Heart right ventricle (tissue), 16 donors: ENCODE measurements around the gene CXCL14. TPM values are rescaled to one million over a fixed set of nuclear protein-coding genes. Genes with fewer than 3 reads are reported as not detected.

Source experiments
- ATAC-seq, 8 donors: fragments of 200-7000 bp; cut with Tn5 transposase; one replicate each; pipeline ENCODE4 v1.9.1; 2020; ENCODE audit warnings: mild to moderate bottlenecking in 8 of 8, moderate library complexity in 8 of 8, moderate number of reproducible peaks in 1 of 8
- DNase-seq, 2 donors: peaks; one replicate each; pipeline ENCODE4 v3.0.0-alpha.2; 2020
- H3K27ac ChIP-seq, 10 donors: fragments of 200-600 bp; sonication (generic) in 2 of 10; one replicate each; pipeline versions ENCODE4 v1.5.0 to v1.8.0; 2020 to 2022; ENCODE audit warnings: mild to moderate bottlenecking in 3 of 10
- H3K27me3 ChIP-seq, 7 donors: fragments of 200-600 bp; one replicate each; pipeline ENCODE4 v1.8.0; 2021 to 2022; ENCODE audit warnings: mild to moderate bottlenecking in 2 of 7
- H3K36me3 ChIP-seq, 9 donors: fragments of 200-600 bp; sonication (generic) in 1 of 9; one replicate each; pipeline versions ENCODE4 v1.5.0 to v1.8.0; 2020 to 2022; ENCODE audit warnings: mild to moderate bottlenecking in 2 of 9
- H3K4me1 ChIP-seq, 9 donors: fragments of 200-600 bp; sonication (generic) in 1 of 9; one replicate each; pipeline versions ENCODE4 v1.5.0 to v1.8.0; 2020 to 2022; ENCODE audit warnings: mild to moderate bottlenecking in 4 of 9
- H3K4me3 ChIP-seq, 10 donors: fragments of 200-600 bp; sonication (generic) in 2 of 10; one replicate each; pipeline versions ENCODE4 v1.5.0 to v1.8.0; 2020 to 2022; ENCODE audit warnings: mild to moderate bottlenecking in 7 of 10, moderate library complexity in 2 of 10
- H3K9me3 ChIP-seq, 11 donors: fragments of 200-600 bp in 10 of 11; sonication (generic) in 2 of 11; one replicate each; pipeline versions ENCODE4 v1.5.0 to v1.8.0; 2013 to 2022; ENCODE audit warnings: mild to moderate bottlenecking in 2 of 11, control low read depth in 1 of 11, moderate library complexity in 1 of 11
- CTCF ChIP-seq, 9 donors: fragments of 200-600 bp; sonication (generic) in 2 of 9; IDR thresholded peaks; one replicate each; pipeline versions ENCODE4 v1.5.0 to v1.8.0; 2021 to 2022; ENCODE audit warnings: antibody characterized with exemption in 9 of 9, mild to moderate bottlenecking in 5 of 9, moderate library complexity in 1 of 9
- WGBS, 2 donors: extraction: QIAGEN DNeasy Blood & Tissue Kit; methylation state at CpG; one replicate each; pipeline ENCODE4 v1.1.7; 2013; ENCODE audit warnings: inconsistent platforms in 1 of 2; 5-methylcytosine and 5-hydroxymethylcytosine counted together
- intact Hi-C, 10 donors: fragments of 100-400 bp; cut with DNase I; formaldehyde crosslinking; loops; one replicate each; pipeline versions ENCODE4 v1.11.1 to v1.14.2; 2022
- polyA plus RNA-seq, 2 donors: library from polyadenylated mRNA; stranded (reverse); fragments of 200-250 nt; gene quantifications; one replicate each; pipeline ENCODE4 v1.2.3, GENCODE V29; 2013
- total RNA-seq, 10 donors: library from RNA; stranded (reverse); fragmentation: NEBNext Ultra II Directional in 3 of 10; extraction: Animal tissue kit (Norgen Biotek cat#: 25700) in 3 of 10; gene quantifications; one replicate each; pipeline versions ENCODE4 v1.2.1 to v1.2.4, GENCODE V29; 2021 to 2023
- donor health status: Arrhythmogenic right ventricular cardiomyopathy.
- donor health status: ischemic (EF 13 %, LVEDD 7.1; RV severe dilation, severe dysfunction).
- donor health status: healthy with polysubstance abuse.
- donor health status: DM: no; HTN: yes; CAD: no.
- donor health status: DM: no; HTN: no; CAD: no.
- donor health status: ischemic (EF 25% LVEDD 6.9; RV normal size, moderate dysfunction).
- donor health status: ischemic (EF 25% LVEDD 5.7; RV mildly dilated, moderate dysfunction).
- donor health status: healthy.
- donor health status: DM: yes; HTN: yes; CAD: no.
- donor health status: Ischemic cardiomyopathy.
- donor health status: ischemic (EF 35%, LVEDD 5.7; RV mildly dilated, moderate dysfunction).
- donor health status: nonischemic (EF 11% LVEDD 7.7; RV severe dilation, severe dysfunction).
- donor health status: DM: yes; HTN: yes; CAD: no.
- donor health status: PGD.
- donor health status: ischemic (EF 29% LVEDD 5.4; RV normal size, mild dysfunction).
- donor health status: nonischemic (EF 23%, LVEDD 6.1; RV moderate dilation, normal function).

CXCL14 gene
- total and polyA plus RNA-seq, 12 donors: 0.28 to 2.2 (median 0.51) TPM

GRCh38 chr5:135568923-135569360, 9.8 kb downstream of the CXCL14 start:
- Histone ChIP-seq H3K27ac (no peak overlapping the region), H3K4me1 (no peaks in the 10 kb centered on the region), H3K27me3 (peaks cover 0 to 43% (median 11%) of the 10 kb centered on the region in 7 donors), H3K4me3 (no peak overlapping the region), H3K36me3 (no peaks in the 10 kb centered on the region), H3K9me3 (no peaks in the 10 kb centered on the region)
- no peak for ATAC-seq
- no peak for TF ChIP-seq CTCF (IDR thresholded peaks at IDR 0.05)
- DNase-seq: no peak
- intact Hi-C loops: loop anchor here in 3 of 10 donors (10.0 kb wide), 2 partner anchors 156 to 646 kb away; no protein-coding TSS in a partner anchor
- 79 to 84% methylated on average over 5 of the region's 5 CpGs for WGBS, 2 donors

- Histone ChIP-seq H3K4me1 (no peaks in the 10 kb centered on the region), H3K9me3 (no peaks in the 10 kb centered on the region), H3K27ac (no peak overlapping the region), H3K36me3 (no peaks in the 10 kb centered on the region), H3K27me3 (peaks cover 0 to 43% (median 11%) of the 10 kb centered on the region in 7 donors), H3K4me3 (no peak overlapping the region)
- no peak for TF ChIP-seq CTCF (IDR thresholded peaks at IDR 0.05)
- WGBS, 2 donors: 78 to 87% methylated on average over 6 of the region's 6 CpGs
- ATAC-seq (no peak), DNase-seq (no peak)
- intact Hi-C loops: loop anchor here in 3 of 10 donors (10.0 kb wide), 2 partner anchors 157 to 647 kb away; no protein-coding TSS in a partner anchor
These were observed 10.5 kb downstream of the CXCL14 start for GRCh38 chr5:135568246-135568645.

DNA sequence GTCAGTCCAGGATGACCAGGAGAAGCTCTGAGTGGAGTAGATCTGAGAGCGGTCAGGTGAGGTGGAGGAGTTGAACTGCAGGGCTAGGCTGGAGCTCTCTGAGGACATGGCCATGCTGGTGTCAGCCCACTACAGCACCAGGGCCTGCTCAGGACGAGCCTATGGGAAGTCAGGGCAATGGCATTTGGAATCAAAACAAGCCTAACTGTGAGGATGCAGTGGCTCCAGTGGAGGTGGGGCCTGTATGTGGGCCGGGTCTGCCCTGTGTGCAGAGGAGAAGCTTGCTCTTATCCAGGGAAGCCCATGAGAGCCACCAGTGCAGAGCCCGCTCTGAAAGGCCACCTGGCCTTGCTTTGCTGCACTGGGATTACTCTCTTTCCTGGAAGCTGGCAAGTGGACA, 11.1 kb downstream of the CXCL14 start:
- no peak for ATAC-seq
- Histone ChIP-seq H3K36me3 (no peaks in the 10 kb centered on the region), H3K27me3 (peaks cover 0 to 43% (median 11%) of the 10 kb centered on the region in 7 donors), H3K4me3 (no peak overlapping the region), H3K27ac (no peak overlapping the region), H3K9me3 (no peaks in the 10 kb centered on the region), H3K4me1 (no peaks in the 10 kb centered on the region)
- intact Hi-C loops: loop anchor here in 3 of 10 donors (10.0 kb wide), 2 partner anchors 157 to 647 kb away; no protein-coding TSS in a partner anchor
- WGBS, 2 donors: 72 to 84% methylated on average over 4 of the region's 4 CpGs
- DNase-seq: no peak
- no peak for TF ChIP-seq CTCF (IDR thresholded peaks at IDR 0.05)

DNA sequence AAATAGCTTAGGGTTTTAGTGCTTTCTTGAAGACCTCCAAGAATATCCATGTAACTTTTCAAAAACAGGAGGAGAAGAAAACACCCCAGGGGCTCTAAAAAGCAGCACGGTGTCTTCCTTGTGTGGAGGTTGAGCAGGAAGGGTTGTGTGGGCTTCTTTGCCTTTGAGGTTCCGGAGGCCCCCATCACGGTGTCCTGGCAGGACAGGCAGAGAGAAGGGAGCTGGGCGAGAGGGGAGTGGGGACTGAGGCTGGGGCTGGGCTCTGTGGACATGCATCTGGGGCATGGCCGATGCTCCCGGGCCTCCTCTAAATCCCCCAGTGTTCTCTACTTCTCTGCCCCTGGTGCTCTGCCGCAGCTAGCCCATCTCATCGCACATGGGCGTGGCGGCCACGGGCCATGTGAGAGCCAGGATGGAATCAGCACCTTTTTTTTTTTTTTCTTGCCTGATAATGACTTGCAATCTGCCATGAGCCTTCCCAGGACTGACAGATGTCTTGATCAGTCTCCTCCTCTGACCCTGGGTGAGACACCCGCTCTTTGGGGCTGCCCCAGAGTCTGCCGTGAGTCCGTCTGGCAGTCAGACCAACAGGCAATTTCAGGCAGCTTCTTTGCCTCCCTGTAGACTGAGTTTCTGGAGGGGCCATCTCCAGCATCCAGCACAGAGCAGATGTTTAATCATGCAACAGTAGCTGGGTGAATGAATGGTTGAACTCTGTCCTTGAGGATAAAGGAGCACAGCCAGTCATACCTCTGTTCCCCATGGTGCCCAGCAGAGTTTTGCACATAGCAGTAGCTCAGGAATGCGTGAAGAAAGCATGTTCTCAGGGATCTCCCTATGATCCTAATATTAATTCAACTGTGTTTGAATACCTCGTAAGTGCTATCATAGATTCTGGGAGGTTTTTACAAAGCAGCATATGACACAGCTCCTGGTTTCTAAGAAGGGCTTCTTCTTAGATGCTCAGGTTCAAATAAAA, 12.1 kb downstream of the CXCL14 start:
- peak in 1 of 8 donors; percentile 8 for ATAC-seq

More for the DNA sequence above, 12.1 kb downstream of the CXCL14 start:
- WGBS, 2 donors: 74 to 82% methylated on average over 16 of the region's 16 CpGs
- intact Hi-C loops: loop anchor here in 3 of 10 donors (10.0 kb wide), 2 partner anchors 158 to 648 kb away; no protein-coding TSS in a partner anchor
- no peak overlapping the region for H3K4me3 ChIP-seq
- no peaks in the 10 kb centered on the region for H3K9me3 ChIP-seq
- TF ChIP-seq CTCF (IDR thresholded peaks at IDR 0.05): peak in 1 of 9 donors; percentile 6
- no peaks in the 10 kb centered on the region for H3K4me1 ChIP-seq
- no peak overlapping the region for H3K27ac ChIP-seq
- peaks cover 0 to 35% (median 7%) of the 10 kb centered on the region in 7 donors for H3K27me3 ChIP-seq
- no peaks in the 10 kb centered on the region for H3K36me3 ChIP-seq
- no peak for DNase-seq
